ENCODE measurements around the gene ALG6. TPM values are rescaled to one million over a fixed set of nuclear protein-coding genes. Genes with fewer than 3 reads are reported as not detected.

The ALG6 gene
- total and polyA plus RNA-seq, 2 donors (not counting 1 experiment from before 2014, with no cell fraction given): 12.5 to 15.9 TPM

GRCh38 chr1:63407002-63407401 is 39.6 kb downstream of the ALG6 start:
- no peak overlapping the region for H3K27ac ChIP-seq (ENCODE audit: insufficient read depth, low read length)
- H3K4me1 ChIP-seq (ENCODE audit: control insufficient read depth, extremely low read depth, insufficient read depth, low read length): no peaks in the 10 kb centered on the region
- H3K9ac ChIP-seq (ENCODE audit: insufficient read depth, low read length): no peak overlapping the region
- no peaks in the 10 kb centered on the region for H3K27me3 ChIP-seq (ENCODE audit: control insufficient read depth, insufficient read depth, low read length)
- H4K20me1 ChIP-seq (ENCODE audit: control insufficient read depth, extremely low read depth, insufficient read depth, low read length): no peaks in the 10 kb centered on the region
- H2AFZ ChIP-seq (ENCODE audit: low read length): no peak overlapping the region
- no peak overlapping the region for H3K4me3 ChIP-seq (replicated peaks in 1 of 4; ENCODE audit: control extremely low read depth in 1 of 4, insufficient read depth in 1 of 4, low read depth in 3 of 4, low read length in 4 of 4)
- no peaks in the 10 kb centered on the region for H3K79me2 ChIP-seq (ENCODE audit: control insufficient read depth, insufficient read depth, low read length)
- no peak for TF ChIP-seq EZH2 (IDR thresholded peaks at IDR 0.05; ENCODE audit: low read length, missing control alignments)
- TF ChIP-seq CTCF (conservative IDR thresholded peaks at IDR 0.05 in 1 of 2, IDR thresholded peaks at IDR 0.05 in 1 of 2; ENCODE audit: low read depth in 1 of 2, low read length in 2 of 2): no peak
- H3K4me2 ChIP-seq (ENCODE audit: extremely low read depth, insufficient read depth, low read length): no peak overlapping the region
- DNase-seq (ENCODE audit: low read depth in 2 of 2): peak in 1 of 2 donors; percentile 75
- H3K9me3 ChIP-seq (ENCODE audit: control insufficient read depth, insufficient read depth, low read depth, low read length): no peaks in the 10 kb centered on the region
- no peaks in the 10 kb centered on the region for H3K36me3 ChIP-seq (ENCODE audit: control insufficient read depth, insufficient read depth, low read length)

GRCh38 chr1:63408331-63408730 is 40.9 kb downstream of the ALG6 start:
- peak in 1 of 2 donors; percentile 92 for DNase-seq (ENCODE audit: low read depth in 2 of 2)
- H3K27ac ChIP-seq (ENCODE audit: insufficient read depth, low read length): no peak overlapping the region
- H3K36me3 ChIP-seq (ENCODE audit: control insufficient read depth, insufficient read depth, low read length): no peaks in the 10 kb centered on the region
- no peaks in the 10 kb centered on the region for H3K79me2 ChIP-seq (ENCODE audit: control insufficient read depth, insufficient read depth, low read length)
- H2AFZ ChIP-seq (ENCODE audit: low read length): no peak overlapping the region
- no peaks in the 10 kb centered on the region for H3K9me3 ChIP-seq (ENCODE audit: control insufficient read depth, insufficient read depth, low read depth, low read length)
- no peaks in the 10 kb centered on the region for H3K4me1 ChIP-seq (ENCODE audit: control insufficient read depth, extremely low read depth, insufficient read depth, low read length)
- H4K20me1 ChIP-seq (ENCODE audit: control insufficient read depth, extremely low read depth, insufficient read depth, low read length): no peaks in the 10 kb centered on the region
- TF ChIP-seq EZH2 (IDR thresholded peaks at IDR 0.05; ENCODE audit: low read length, missing control alignments): no peak
- TF ChIP-seq CTCF (conservative IDR thresholded peaks at IDR 0.05 in 1 of 2, IDR thresholded peaks at IDR 0.05 in 1 of 2; ENCODE audit: low read depth in 1 of 2, low read length in 2 of 2): no peak
- no peak overlapping the region for H3K4me2 ChIP-seq (ENCODE audit: extremely low read depth, insufficient read depth, low read length)
- no peak overlapping the region for H3K9ac ChIP-seq (ENCODE audit: insufficient read depth, low read length)
- no peak overlapping the region for H3K4me3 ChIP-seq (replicated peaks in 1 of 4; ENCODE audit: control extremely low read depth in 1 of 4, insufficient read depth in 1 of 4, low read depth in 3 of 4, low read length in 4 of 4)
- H3K27me3 ChIP-seq (ENCODE audit: control insufficient read depth, insufficient read depth, low read length): no peaks in the 10 kb centered on the region

GRCh38 chr1:63411066-63411465 is 43.6 kb downstream of the ALG6 start:
- peak in 1 of 2 donors; percentile 61 for DNase-seq (ENCODE audit: low read depth in 2 of 2)

More at GRCh38 chr1:63411066-63411465, 43.6 kb downstream of the ALG6 start:
- H3K27me3 ChIP-seq (ENCODE audit: control insufficient read depth, insufficient read depth, low read length): no peaks in the 10 kb centered on the region
- no peaks in the 10 kb centered on the region for H3K36me3 ChIP-seq (ENCODE audit: control insufficient read depth, insufficient read depth, low read length)
- TF ChIP-seq EZH2 (IDR thresholded peaks at IDR 0.05; ENCODE audit: low read length, missing control alignments) (no peak), CTCF (conservative IDR thresholded peaks at IDR 0.05 in 1 of 2, IDR thresholded peaks at IDR 0.05 in 1 of 2; ENCODE audit: low read depth in 1 of 2, low read length in 2 of 2) (no peak)
- H3K4me1 ChIP-seq (ENCODE audit: control insufficient read depth, extremely low read depth, insufficient read depth, low read length): no peaks in the 10 kb centered on the region
- no peak overlapping the region for H3K9ac ChIP-seq (ENCODE audit: insufficient read depth, low read length)
- H4K20me1 ChIP-seq (ENCODE audit: control insufficient read depth, extremely low read depth, insufficient read depth, low read length): no peaks in the 10 kb centered on the region
- no peak overlapping the region for H3K4me3 ChIP-seq (replicated peaks in 1 of 4; ENCODE audit: control extremely low read depth in 1 of 4, insufficient read depth in 1 of 4, low read depth in 3 of 4, low read length in 4 of 4)
- H3K9me3 ChIP-seq (ENCODE audit: control insufficient read depth, insufficient read depth, low read depth, low read length): no peaks in the 10 kb centered on the region
- H2AFZ ChIP-seq (ENCODE audit: low read length): no peak overlapping the region
- no peak overlapping the region for H3K4me2 ChIP-seq (ENCODE audit: extremely low read depth, insufficient read depth, low read length)
- no peaks in the 10 kb centered on the region for H3K79me2 ChIP-seq (ENCODE audit: control insufficient read depth, insufficient read depth, low read length)
- no peak overlapping the region for H3K27ac ChIP-seq (ENCODE audit: insufficient read depth, low read length)
